HEK293T (cell line): Measurements from ENCODE around the gene ARID1B.

Source experiments
- CTCF ChIA-PET: fragments of 350-600 bp; formaldehyde crosslinking; extraction: SDS; loops from one replicate; lab custom pipeline; 2021; ENCODE audit warnings: antibody characterized with exemption, inconsistent platforms; lab: Yijun Ruan, JAX
- POLR2A ChIA-PET: fragments of 350-600 bp; formaldehyde crosslinking; extraction: SDS; loops from one replicate; lab custom pipeline; 2020; ENCODE audit warnings: antibody characterized with exemption, inconsistent platforms; lab: Yijun Ruan, JAX
- DNase-seq: peaks from one replicate; pipeline ENCODE4 v3.0.0; 2012; ENCODE audit warnings: mixed read lengths; ENCODE audit errors: extremely low spot score
- ARNT ChIP-seq: fragments of 450-650 bp; IDR thresholded peaks from 2 replicates; pipeline ENCODE4 v1.6.1; 2017; ENCODE audit warnings: mild to moderate bottlenecking
- BHLHE40 ChIP-seq: fragments of 450-650 bp; IDR thresholded peaks from 2 replicates; pipeline ENCODE4 v1.6.1; 2016; ENCODE audit warnings: mild to moderate bottlenecking, moderate library complexity, borderline replicate concordance
- CTBP1 ChIP-seq: fragments of 450-650 bp; IDR thresholded peaks from 2 replicates; pipeline ENCODE4 v1.6.1; 2016; ENCODE audit warnings: borderline replicate concordance
- ELF4 ChIP-seq: fragments of 450-650 bp; IDR thresholded peaks from 2 replicates; pipeline ENCODE4 v1.6.1; 2017; ENCODE audit warnings: antibody characterized with exemption
- FOXA1 ChIP-seq: fragments of 450-650 bp; IDR thresholded peaks from 2 replicates; pipeline ENCODE4 v1.6.1; 2016; ENCODE audit warnings: mild to moderate bottlenecking
- FOXK2 ChIP-seq: fragments of 450-650 bp; IDR thresholded peaks from 2 replicates; pipeline ENCODE4 v1.6.1; 2016; ENCODE audit warnings: mild to moderate bottlenecking
- FOXM1 ChIP-seq: fragments of 450-650 bp; IDR thresholded peaks from 2 replicates; pipeline ENCODE4 v1.6.1; 2017; ENCODE audit warnings: mild to moderate bottlenecking, borderline replicate concordance
- HDGF ChIP-seq: fragments of 450-650 bp; IDR thresholded peaks from 2 replicates; pipeline ENCODE4 v1.6.1; 2017; ENCODE audit warnings: antibody characterized with exemption, borderline replicate concordance
- L3MBTL2 ChIP-seq: fragments of 450-650 bp; conservative IDR thresholded peaks from 2 replicates; pipeline ENCODE4 v1.6.1; 2016; ENCODE audit warnings: mild to moderate bottlenecking
- LEF1 ChIP-seq: fragments of 450-650 bp; IDR thresholded peaks from 2 replicates; pipeline ENCODE4 v1.6.1; 2017; ENCODE audit warnings: mild to moderate bottlenecking, borderline replicate concordance
- NFRKB ChIP-seq: fragments of 450-650 bp; IDR thresholded peaks from 2 replicates; pipeline ENCODE4 v1.6.1; 2016; ENCODE audit warnings: mild to moderate bottlenecking, moderate library complexity
- PKNOX1 ChIP-seq: fragments of 450-650 bp; IDR thresholded peaks from 2 replicates; pipeline ENCODE4 v1.6.1; 2016
- SP1 ChIP-seq: fragments of 450-650 bp; IDR thresholded peaks from 2 replicates; pipeline ENCODE4 v1.6.1; 2017
- SUZ12 ChIP-seq: fragments of 450-650 bp; IDR thresholded peaks from 2 replicates; pipeline ENCODE4 v1.6.1; 2016; ENCODE audit warnings: mild to moderate bottlenecking
- TARDBP ChIP-seq: fragments of 450-650 bp; IDR thresholded peaks from 2 replicates; pipeline ENCODE4 v1.6.1; 2016
- ZNF384 ChIP-seq: fragments of 450-650 bp; IDR thresholded peaks from 2 replicates; pipeline ENCODE4 v1.6.1; 2016

The ARID1B gene

GRCh38 chr6:156790711-156791319 lies 13.6 kb downstream of the ARID1B start:
- no peak for DNase-seq
- CTCF ChIA-PET = no interaction called here
- POLR2A ChIA-PET = interaction anchor here (0.8 kb wide), 2 partner anchors 11 to 103 kb away, joined by 3 to 4 read pairs; no protein-coding TSS in a partner anchor
- TF ChIP-seq ARNT (no peak), L3MBTL2 (no peak), SP1 (no peak), PKNOX1 (no peak), TARDBP (no peak)

GRCh38 chr6:156791320-156791850 lies 14.2 kb downstream of the ARID1B start:
- CTCF ChIA-PET = no interaction called here
- TF ChIP-seq FOXK2 = no peak
- no peak for TF ChIP-seq FOXM1
- TF ChIP-seq SP1 = no peak
- no peak for TF ChIP-seq ZNF384
- no peak for TF ChIP-seq CTBP1
- TF ChIP-seq SUZ12 = no peak
- TF ChIP-seq FOXA1 = no peak
- no peak; the same call in 1 of the 2 replicates for TF ChIP-seq L3MBTL2
- no peak for TF ChIP-seq TARDBP
- no peak for TF ChIP-seq ARNT
- no peak for TF ChIP-seq LEF1
- TF ChIP-seq ELF4 = no peak
- no peak for TF ChIP-seq NFRKB
- no peak for TF ChIP-seq HDGF
- no peak for TF ChIP-seq PKNOX1
- TF ChIP-seq BHLHE40 = no peak
- POLR2A ChIA-PET = interaction anchor here (0.8 kb wide), 2 partner anchors 11 to 104 kb away, joined by 3 to 4 read pairs; no protein-coding TSS in a partner anchor
- peak; percentile 48 for DNase-seq

- TF ChIP-seq ARNT (no peak), ZNF384 (no peak), FOXM1 (no peak), HDGF (no peak), SUZ12 (no peak), BHLHE40 (no peak), CTBP1 (no peak), SP1 (no peak), LEF1 (no peak), FOXA1 (no peak), TARDBP (no peak), FOXK2 (no peak), ELF4 (no peak), PKNOX1 (no peak), NFRKB (no peak), L3MBTL2 (no peak)
- DNase-seq = no peak
- POLR2A ChIA-PET = interaction anchor here (1.1 kb wide), 1 partner anchor 13 kb away, joined by 3 read pairs; no protein-coding TSS in a partner anchor
- CTCF ChIA-PET = no interaction called here
Observed at GRCh38 chr6:156793200-156793599, 16.0 kb downstream of the ARID1B start.

- no peak for DNase-seq
- CTCF ChIA-PET = no interaction called here
- POLR2A ChIA-PET = no interaction called here
- no peak for TF ChIP-seq BHLHE40
- TF ChIP-seq LEF1 = no peak
- no peak for TF ChIP-seq CTBP1
Observed at GRCh38 chr6:156794546-156795354, 17.6 kb downstream of the ARID1B start.

GRCh38 chr6:156795825-156796224 lies 18.6 kb downstream of the ARID1B start:
- no peak for DNase-seq
- ChIA-PET POLR2A (no interaction called here), CTCF (no interaction called here)
- TF ChIP-seq CTBP1 (no peak), FOXK2 (no peak), FOXM1 (no peak), NFRKB (no peak), HDGF (no peak), SP1 (no peak), TARDBP (no peak), LEF1 (no peak), L3MBTL2 (no peak), ZNF384 (no peak), BHLHE40 (no peak), FOXA1 (no peak), ELF4 (no peak), ARNT (no peak)
